GM23338 (cell line): Measurements from ENCODE around the gene ADORA1.

ENCODE experiments used
- EZH2 ChIP-seq: fragments of 200-600 bp; sonication (generic); IDR thresholded peaks from one replicate; pipeline ENCODE4 v1.8.0; 2017; ENCODE audit warnings: antibody characterized with exemption, mild to moderate bottlenecking, low read depth; ENCODE audit not compliant: unreplicated experiment
- EZH2phosphoT487 ChIP-seq: fragments of 200-600 bp; sonication (generic); IDR thresholded peaks from one replicate; pipeline ENCODE4 v1.8.1; 2018; ENCODE audit warnings: antibody characterized with exemption; ENCODE audit not compliant: unreplicated experiment
- POLR2AphosphoS5 ChIP-seq: IDR thresholded peaks from 2 replicates; pipeline ENCODE4 v1.6.1; 2016; ENCODE audit warnings: antibody characterized with exemption, low read depth
- STAT1 ChIP-seq: IDR thresholded peaks from one replicate; pipeline ENCODE4 v1.6.1; 2016; ENCODE audit warnings: antibody characterized with exemption; ENCODE audit not compliant: unreplicated experiment
- TF ChIP-seq, protein P1 (sequence below): IDR thresholded peaks from one replicate; pipeline ENCODE4 v1.6.1; 2018; ENCODE audit warnings: antibody characterized with exemption; ENCODE audit not compliant: unreplicated experiment
- TF ChIP-seq, protein P2 (sequence below), 2 experiments: fragments of 200-600 bp in 1 of 2; sonication (generic) in 1 of 2; conservative IDR thresholded peaks; 2 replicates each; pipeline versions ENCODE4 v1.5.1 to v1.6.1; 2016 to 2017; ENCODE audit warnings: antibody characterized with exemption in 2 of 2, low read depth in 2 of 2, mild to moderate bottlenecking in 2 of 2, moderate library complexity in 1 of 2
- TF ChIP-seq, protein P3 (sequence below): fragments of 250-450 bp; sonication (Bioruptor Pico); IDR thresholded peaks from 2 replicates; pipeline ENCODE4 v1.5.0; 2020; ENCODE audit warnings: mild to moderate bottlenecking, moderate library complexity

DNA sequence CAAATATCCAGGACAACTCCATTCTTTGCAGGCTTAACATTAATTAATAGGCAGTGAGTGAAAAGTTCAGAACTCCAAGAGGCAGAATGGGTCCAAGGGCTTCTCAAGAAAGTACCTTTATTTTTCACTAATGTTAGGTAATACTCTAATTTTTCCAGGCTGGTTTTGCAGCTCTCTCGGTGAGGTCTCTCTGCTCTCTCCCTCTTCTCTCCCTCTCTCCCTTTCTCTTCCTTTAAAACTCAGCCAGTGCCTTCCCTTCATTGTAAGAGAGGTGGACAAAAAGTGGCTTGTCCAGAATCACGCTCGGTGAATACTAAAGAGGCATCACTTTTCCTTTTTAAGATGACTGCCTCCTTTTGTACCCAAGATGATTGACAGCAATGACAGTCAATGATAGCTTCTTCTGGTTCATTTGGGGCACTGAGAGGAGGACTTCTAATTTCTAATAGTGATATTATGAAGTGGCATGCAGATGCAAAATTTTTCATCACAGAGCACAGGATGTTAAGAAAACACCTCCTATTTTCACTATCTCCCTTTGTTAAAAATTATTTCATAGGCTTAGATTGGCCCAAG, 60.3 kb downstream of the ADORA1 start:
- no peak for TF ChIP-seq POLR2AphosphoS5
- TF ChIP-seq, protein P1, sequence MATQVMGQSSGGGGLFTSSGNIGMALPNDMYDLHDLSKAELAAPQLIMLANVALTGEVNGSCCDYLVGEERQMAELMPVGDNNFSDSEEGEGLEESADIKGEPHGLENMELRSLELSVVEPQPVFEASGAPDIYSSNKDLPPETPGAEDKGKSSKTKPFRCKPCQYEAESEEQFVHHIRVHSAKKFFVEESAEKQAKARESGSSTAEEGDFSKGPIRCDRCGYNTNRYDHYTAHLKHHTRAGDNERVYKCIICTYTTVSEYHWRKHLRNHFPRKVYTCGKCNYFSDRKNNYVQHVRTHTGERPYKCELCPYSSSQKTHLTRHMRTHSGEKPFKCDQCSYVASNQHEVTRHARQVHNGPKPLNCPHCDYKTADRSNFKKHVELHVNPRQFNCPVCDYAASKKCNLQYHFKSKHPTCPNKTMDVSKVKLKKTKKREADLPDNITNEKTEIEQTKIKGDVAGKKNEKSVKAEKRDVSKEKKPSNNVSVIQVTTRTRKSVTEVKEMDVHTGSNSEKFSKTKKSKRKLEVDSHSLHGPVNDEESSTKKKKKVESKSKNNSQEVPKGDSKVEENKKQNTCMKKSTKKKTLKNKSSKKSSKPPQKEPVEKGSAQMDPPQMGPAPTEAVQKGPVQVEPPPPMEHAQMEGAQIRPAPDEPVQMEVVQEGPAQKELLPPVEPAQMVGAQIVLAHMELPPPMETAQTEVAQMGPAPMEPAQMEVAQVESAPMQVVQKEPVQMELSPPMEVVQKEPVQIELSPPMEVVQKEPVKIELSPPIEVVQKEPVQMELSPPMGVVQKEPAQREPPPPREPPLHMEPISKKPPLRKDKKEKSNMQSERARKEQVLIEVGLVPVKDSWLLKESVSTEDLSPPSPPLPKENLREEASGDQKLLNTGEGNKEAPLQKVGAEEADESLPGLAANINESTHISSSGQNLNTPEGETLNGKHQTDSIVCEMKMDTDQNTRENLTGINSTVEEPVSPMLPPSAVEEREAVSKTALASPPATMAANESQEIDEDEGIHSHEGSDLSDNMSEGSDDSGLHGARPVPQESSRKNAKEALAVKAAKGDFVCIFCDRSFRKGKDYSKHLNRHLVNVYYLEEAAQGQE: no peak
- TF ChIP-seq, protein P2, sequence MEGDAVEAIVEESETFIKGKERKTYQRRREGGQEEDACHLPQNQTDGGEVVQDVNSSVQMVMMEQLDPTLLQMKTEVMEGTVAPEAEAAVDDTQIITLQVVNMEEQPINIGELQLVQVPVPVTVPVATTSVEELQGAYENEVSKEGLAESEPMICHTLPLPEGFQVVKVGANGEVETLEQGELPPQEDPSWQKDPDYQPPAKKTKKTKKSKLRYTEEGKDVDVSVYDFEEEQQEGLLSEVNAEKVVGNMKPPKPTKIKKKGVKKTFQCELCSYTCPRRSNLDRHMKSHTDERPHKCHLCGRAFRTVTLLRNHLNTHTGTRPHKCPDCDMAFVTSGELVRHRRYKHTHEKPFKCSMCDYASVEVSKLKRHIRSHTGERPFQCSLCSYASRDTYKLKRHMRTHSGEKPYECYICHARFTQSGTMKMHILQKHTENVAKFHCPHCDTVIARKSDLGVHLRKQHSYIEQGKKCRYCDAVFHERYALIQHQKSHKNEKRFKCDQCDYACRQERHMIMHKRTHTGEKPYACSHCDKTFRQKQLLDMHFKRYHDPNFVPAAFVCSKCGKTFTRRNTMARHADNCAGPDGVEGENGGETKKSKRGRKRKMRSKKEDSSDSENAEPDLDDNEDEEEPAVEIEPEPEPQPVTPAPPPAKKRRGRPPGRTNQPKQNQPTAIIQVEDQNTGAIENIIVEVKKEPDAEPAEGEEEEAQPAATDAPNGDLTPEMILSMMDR (conservative IDR thresholded peaks at IDR 0.05; ENCODE audit: low read depth in 2 of 2): no peak
- TF ChIP-seq EZH2: no peak
- TF ChIP-seq, protein P3, sequence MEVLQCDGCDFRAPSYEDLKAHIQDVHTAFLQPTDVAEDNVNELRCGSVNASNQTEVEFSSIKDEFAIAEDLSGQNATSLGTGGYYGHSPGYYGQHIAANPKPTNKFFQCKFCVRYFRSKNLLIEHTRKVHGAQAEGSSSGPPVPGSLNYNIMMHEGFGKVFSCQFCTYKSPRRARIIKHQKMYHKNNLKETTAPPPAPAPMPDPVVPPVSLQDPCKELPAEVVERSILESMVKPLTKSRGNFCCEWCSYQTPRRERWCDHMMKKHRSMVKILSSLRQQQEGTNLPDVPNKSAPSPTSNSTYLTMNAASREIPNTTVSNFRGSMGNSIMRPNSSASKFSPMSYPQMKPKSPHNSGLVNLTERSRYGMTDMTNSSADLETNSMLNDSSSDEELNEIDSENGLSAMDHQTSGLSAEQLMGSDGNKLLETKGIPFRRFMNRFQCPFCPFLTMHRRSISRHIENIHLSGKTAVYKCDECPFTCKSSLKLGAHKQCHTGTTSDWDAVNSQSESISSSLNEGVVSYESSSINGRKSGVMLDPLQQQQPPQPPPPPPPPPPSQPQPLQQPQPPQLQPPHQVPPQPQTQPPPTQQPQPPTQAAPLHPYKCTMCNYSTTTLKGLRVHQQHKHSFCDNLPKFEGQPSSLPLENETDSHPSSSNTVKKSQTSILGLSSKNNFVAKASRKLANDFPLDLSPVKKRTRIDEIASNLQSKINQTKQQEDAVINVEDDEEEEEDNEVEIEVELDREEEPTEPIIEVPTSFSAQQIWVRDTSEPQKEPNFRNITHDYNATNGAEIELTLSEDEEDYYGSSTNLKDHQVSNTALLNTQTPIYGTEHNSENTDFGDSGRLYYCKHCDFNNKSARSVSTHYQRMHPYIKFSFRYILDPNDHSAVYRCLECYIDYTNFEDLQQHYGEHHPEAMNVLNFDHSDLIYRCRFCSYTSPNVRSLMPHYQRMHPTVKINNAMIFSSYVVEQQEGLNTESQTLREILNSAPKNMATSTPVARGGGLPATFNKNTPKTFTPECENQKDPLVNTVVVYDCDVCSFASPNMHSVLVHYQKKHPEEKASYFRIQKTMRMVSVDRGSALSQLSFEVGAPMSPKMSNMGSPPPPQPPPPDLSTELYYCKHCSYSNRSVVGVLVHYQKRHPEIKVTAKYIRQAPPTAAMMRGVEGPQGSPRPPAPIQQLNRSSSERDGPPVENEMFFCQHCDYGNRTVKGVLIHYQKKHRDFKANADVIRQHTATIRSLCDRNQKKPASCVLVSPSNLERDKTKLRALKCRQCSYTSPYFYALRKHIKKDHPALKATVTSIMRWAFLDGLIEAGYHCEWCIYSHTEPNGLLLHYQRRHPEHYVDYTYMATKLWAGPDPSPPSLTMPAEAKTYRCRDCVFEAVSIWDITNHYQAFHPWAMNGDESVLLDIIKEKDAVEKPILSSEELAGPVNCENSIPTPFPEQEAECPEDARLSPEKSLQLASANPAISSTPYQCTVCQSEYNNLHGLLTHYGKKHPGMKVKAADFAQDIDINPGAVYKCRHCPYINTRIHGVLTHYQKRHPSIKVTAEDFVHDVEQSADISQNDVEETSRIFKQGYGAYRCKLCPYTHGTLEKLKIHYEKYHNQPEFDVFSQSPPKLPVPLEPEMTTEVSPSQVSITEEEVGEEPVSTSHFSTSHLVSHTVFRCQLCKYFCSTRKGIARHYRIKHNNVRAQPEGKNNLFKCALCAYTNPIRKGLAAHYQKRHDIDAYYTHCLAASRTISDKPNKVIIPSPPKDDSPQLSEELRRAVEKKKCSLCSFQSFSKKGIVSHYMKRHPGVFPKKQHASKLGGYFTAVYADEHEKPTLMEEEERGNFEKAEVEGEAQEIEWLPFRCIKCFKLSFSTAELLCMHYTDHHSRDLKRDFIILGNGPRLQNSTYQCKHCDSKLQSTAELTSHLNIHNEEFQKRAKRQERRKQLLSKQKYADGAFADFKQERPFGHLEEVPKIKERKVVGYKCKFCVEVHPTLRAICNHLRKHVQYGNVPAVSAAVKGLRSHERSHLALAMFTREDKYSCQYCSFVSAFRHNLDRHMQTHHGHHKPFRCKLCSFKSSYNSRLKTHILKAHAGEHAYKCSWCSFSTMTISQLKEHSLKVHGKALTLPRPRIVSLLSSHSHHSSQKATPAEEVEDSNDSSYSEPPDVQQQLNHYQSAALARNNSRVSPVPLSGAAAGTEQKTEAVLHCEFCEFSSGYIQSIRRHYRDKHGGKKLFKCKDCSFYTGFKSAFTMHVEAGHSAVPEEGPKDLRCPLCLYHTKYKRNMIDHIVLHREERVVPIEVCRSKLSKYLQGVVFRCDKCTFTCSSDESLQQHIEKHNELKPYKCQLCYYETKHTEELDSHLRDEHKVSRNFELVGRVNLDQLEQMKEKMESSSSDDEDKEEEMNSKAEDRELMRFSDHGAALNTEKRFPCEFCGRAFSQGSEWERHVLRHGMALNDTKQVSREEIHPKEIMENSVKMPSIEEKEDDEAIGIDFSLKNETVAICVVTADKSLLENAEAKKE (CRISPR knock-in tag): no peak
- no peak for TF ChIP-seq STAT1
- TF ChIP-seq EZH2phosphoT487: no peak
